Lower leg skin (tissue), 3 donors: ENCODE results near the gene PRG3.

ENCODE experiments used
- CTCF ChIP-seq, 3 donors: fragments of 450-650 bp; IDR thresholded peaks; one replicate each; pipeline ENCODE4 v1.5.1; 2016; ENCODE audit warnings: antibody characterized with exemption in 3 of 3, mild to moderate bottlenecking in 3 of 3, moderate library complexity in 2 of 3
- POLR2A ChIP-seq, 2 donors: fragments of 450-650 bp; IDR thresholded peaks; one replicate each; pipeline ENCODE4 v1.6.1; 2016 to 2017; ENCODE audit warnings: antibody characterized with exemption in 2 of 2, mild to moderate bottlenecking in 1 of 2, moderate library complexity in 1 of 2

GRCh38 chr11:57378186-57378585 is 2.8 kb downstream of the PRG3 start:
- TF ChIP-seq CTCF (IDR thresholded peaks at IDR 0.05), result no peak
- TF ChIP-seq POLR2A (IDR thresholded peaks at IDR 0.05), result no peak
